Ovary (tissue), 9 donors: ENCODE results near the gene GCG. TPM values are rescaled to one million over a fixed set of nuclear protein-coding genes. Genes with fewer than 3 reads are reported as not detected.

Experiments
- DNase-seq, 5 donors: peaks; one replicate each; pipeline ENCODE4 v3.0.0-alpha.2; 2019 to 2020
- H3K27ac ChIP-seq, 2 donors: fragments of 200-600 bp; one replicate each; pipeline versions ENCODE4 v1.5.1 to v1.8.0; 2019 to 2022
- H3K27me3 ChIP-seq: fragments of 200-600 bp; one replicate; pipeline ENCODE4 v1.8.0; 2022
- H3K36me3 ChIP-seq: fragments of 200-600 bp; sonication (generic); one replicate; pipeline ENCODE4 v1.5.1; 2019
- H3K4me1 ChIP-seq: one replicate; pipeline ENCODE4 v1.8.1; 2013; ENCODE audit warnings: mild to moderate bottlenecking, moderate library complexity; ENCODE audit not compliant: insufficient read depth
- H3K4me3 ChIP-seq: fragments of 200-600 bp; sonication (generic); one replicate; pipeline ENCODE4 v1.5.1; 2017
- H3K9me3 ChIP-seq, 2 donors: fragments of 200-600 bp in 1 of 2; sonication (generic) in 1 of 2; one replicate each; pipeline versions ENCODE4 v1.5.1 to v1.8.1; 2013 to 2019; ENCODE audit warnings: mild to moderate bottlenecking in 1 of 2, moderate library complexity in 1 of 2
- EP300 ChIP-seq: sonication (generic); formaldehyde crosslinking; IDR thresholded peaks from one replicate; pipeline ENCODE4 v1.6.1; 2017; ENCODE audit warnings: antibody characterized with exemption
- POLR2A ChIP-seq: fragments of 450-650 bp; IDR thresholded peaks from one replicate; pipeline ENCODE4 v1.6.1; 2017; ENCODE audit warnings: antibody characterized with exemption, mild to moderate bottlenecking, moderate library complexity
- WGBS, 3 donors: extraction: QIAGEN DNeasy Blood & Tissue Kit in 1 of 3; methylation state at CpG; one replicate each; pipeline versions ENCODE4 v1.1.5 to v1.1.7; 2013 to 2017; 5-methylcytosine and 5-hydroxymethylcytosine counted together
- intact Hi-C, 4 donors: fragments of 100-400 bp; cut with DNase I; formaldehyde crosslinking; loops; one replicate each; pipeline versions ENCODE4 v1.11.0 to v1.15.1; 2022 to 2023
- polyA plus RNA-seq, 2 donors: library from polyadenylated mRNA; stranded (reverse); fragments of 200-250 nt in 1 of 2; fragments of 350-450 nt in 1 of 2; fragmentation: Illumina TruSeq in 1 of 2; extraction: RNeasy Lipid Tissue Mini Kit (QIAGEN cat#74804) in 1 of 2; gene quantifications; one replicate each; pipeline ENCODE4 v1.2.3, GENCODE V29; 2013 to 2014
- total RNA-seq, 7 donors: library from RNA; depleted of rRNA in 2 of 7; stranded (reverse); fragments of >200 nt in 2 of 7; fragmentation: NEBNext Ultra II Directional in 3 of 7; extraction: Animal tissue kit (Norgen Biotek cat#: 25700) in 3 of 7; gene quantifications; one replicate each; pipeline versions ENCODE4 v1.1.0 to v1.2.4, GENCODE V29; 2016 to 2023
- TF ChIP-seq, protein P1 (sequence below), 3 donors: fragments of 450-650 bp in 2 of 3; fragments of 200-600 bp in 1 of 3; IDR thresholded peaks; one replicate each; pipeline versions ENCODE4 v1.5.1 to v1.8.0; 2016 to 2022; ENCODE audit warnings: antibody characterized with exemption in 3 of 3, mild to moderate bottlenecking in 1 of 3
- donor health status: DM: no; HTN: no; CAD: no; lungs with moderate emphysema.
- donor health status: DM: no; HTN: no; CAD: no.
- donor health status: Bipolar disorder and iron deficiency.
- donor health status: DM: yes; HTN: yes; CAD: no.
- donor health status: DM: no; HTN: no; CAD: no.
- donor health status: DM: yes; HTN: yes; CAD: no.

GCG gene
- total and polyA plus RNA-seq, 9 donors: 0.23 to 0.24 TPM; not detected in 7

DNA sequence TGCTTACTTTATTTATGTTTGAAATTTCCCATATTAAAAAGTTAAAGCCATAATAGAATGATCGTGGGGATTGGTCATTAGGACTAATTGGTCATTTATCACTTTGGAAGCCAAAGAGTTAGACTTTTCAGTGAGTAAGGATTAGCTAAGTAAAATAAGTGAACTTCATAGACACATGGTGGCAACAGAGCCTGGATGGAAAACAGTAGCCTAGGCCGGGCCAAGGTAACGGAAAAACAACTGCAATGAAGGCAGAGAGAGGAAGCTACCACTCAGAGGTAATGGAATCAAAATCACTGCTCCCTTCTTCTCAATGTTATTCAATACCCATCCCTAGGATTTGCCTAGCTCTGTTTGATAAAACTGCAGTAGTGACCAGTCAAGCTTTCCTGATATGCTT is 4.1 kb upstream of the GCG start:
- Histone ChIP-seq H3K4me1 (no peaks in the 10 kb centered on the region), H3K4me3 (no peak overlapping the region), H3K9me3 (no peaks in the 10 kb centered on the region), H3K27me3 (no peaks in the 10 kb centered on the region), H3K36me3 (no peaks in the 10 kb centered on the region), H3K27ac (no peak overlapping the region)
- intact Hi-C loops: no loop called here
- 68 to 75% (median 70%) methylated on average over 3 of the region's 3 CpGs for WGBS, 3 donors
- no peak for TF ChIP-seq POLR2A
- DNase-seq: no peak

DNA sequence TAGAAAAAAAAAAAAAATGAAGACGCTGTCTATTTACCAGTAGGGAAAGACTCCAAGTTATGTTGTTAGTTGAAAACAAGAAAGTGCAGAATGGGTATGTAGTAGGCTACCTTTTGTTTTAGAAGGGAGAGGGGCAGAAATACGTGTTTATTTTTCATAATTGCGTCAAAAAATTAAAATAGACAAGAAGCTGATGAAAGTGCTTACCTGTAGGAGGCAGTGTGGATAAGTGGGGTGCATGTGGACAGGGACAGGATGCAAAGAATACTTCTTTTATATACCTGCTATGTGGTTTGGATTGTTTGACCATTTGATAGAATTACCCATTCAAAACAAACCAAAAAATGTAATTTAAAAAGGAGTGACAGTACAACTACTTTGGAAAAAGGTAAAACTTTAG is 3.0 kb upstream of the GCG start:
- no peak overlapping the region for H3K4me3 ChIP-seq
- DNase-seq: no peak
- no peaks in the 10 kb centered on the region for H3K27me3 ChIP-seq
- WGBS, 3 donors: 55 to 89% (median 79%) methylated on average over 3 of the region's 3 CpGs
- H3K4me1 ChIP-seq: no peaks in the 10 kb centered on the region
- no peaks in the 10 kb centered on the region for H3K9me3 ChIP-seq
- H3K27ac ChIP-seq: no peak overlapping the region
- TF ChIP-seq, protein P1, sequence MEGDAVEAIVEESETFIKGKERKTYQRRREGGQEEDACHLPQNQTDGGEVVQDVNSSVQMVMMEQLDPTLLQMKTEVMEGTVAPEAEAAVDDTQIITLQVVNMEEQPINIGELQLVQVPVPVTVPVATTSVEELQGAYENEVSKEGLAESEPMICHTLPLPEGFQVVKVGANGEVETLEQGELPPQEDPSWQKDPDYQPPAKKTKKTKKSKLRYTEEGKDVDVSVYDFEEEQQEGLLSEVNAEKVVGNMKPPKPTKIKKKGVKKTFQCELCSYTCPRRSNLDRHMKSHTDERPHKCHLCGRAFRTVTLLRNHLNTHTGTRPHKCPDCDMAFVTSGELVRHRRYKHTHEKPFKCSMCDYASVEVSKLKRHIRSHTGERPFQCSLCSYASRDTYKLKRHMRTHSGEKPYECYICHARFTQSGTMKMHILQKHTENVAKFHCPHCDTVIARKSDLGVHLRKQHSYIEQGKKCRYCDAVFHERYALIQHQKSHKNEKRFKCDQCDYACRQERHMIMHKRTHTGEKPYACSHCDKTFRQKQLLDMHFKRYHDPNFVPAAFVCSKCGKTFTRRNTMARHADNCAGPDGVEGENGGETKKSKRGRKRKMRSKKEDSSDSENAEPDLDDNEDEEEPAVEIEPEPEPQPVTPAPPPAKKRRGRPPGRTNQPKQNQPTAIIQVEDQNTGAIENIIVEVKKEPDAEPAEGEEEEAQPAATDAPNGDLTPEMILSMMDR (IDR thresholded peaks at IDR 0.05): no peak
- TF ChIP-seq EP300 (no peak), POLR2A (no peak)
- intact Hi-C loops: no loop called here
- no peaks in the 10 kb centered on the region for H3K36me3 ChIP-seq

DNA sequence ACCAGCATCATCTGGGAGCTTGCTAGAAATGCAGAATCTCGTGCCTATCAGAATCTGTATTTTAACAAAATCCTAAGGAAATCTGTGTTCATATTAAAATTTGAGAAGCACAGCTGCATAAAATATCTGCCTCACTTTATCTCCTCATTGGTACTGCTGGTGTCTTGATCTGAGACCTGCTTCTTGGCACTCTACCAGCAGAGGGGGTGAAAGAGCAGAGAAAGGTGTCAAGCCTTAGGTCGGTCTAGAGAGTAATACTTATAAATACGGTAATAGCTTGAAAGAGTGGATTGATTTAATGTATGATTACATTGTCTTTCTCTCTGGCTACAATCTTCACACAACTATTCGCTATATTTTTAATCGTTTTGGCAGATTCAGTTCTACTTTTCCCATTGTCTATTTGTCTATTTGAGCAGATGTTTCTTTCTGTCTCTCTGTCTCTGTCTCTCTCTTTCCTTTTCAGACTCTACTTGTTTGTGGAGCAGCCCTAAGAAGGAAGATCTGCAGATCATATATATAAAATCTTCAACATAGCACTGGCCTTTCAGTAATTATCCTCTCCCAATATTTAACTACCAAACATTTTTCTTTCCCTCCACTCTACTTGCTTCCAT is 1.7 kb upstream of the GCG start:
- Histone ChIP-seq H3K4me1 (no peaks in the 10 kb centered on the region), H3K36me3 (no peaks in the 10 kb centered on the region), H3K27me3 (no peaks in the 10 kb centered on the region), H3K9me3 (no peaks in the 10 kb centered on the region), H3K4me3 (no peak overlapping the region), H3K27ac (no peak overlapping the region)
- DNase-seq: no peak
- 19 to 28% (median 27%) methylated on average over 5 of the region's 5 CpGs for WGBS, 3 donors
- intact Hi-C loops: no loop called here
- TF ChIP-seq POLR2A: no peak

DNA sequence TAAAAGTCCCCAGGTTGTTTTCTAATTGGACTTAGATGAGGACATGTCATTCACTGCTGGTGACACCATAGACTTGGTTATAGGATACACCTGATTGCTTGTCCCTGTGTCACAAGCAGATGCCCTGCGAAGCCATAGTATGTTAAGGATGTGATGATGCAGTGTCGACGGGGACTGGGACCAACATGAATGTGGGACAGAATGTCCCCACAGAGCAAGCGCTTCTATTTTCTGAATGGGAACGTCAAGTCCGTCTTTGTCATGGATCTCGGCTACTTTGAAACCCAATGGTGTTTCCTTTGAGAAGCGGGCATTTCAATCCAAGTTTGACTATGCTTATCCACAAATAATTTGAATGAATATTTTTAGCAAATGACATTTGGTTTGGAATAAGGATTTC is 2.1 kb downstream of the GCG start:
- intact Hi-C loops: no loop called here

DNA sequence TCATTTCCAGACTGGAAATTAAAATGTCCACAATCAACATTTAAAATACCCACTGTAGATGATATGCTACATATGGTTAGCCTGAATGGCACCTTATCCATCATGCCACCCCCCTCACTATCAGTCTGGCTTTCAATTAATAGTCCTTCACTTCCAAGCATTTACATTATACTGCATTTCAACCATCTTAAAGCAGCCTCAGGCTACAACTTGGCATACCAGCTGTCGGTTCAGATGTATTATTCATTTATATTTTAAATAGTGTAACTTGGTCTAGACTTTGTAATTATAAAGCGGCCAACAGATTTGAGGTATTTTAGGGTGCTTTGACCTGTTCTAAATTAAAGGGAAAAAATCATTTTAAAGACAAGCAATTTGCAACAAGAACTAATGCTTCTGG is 2.6 kb downstream of the GCG start:
- DNase-seq: no peak
- intact Hi-C loops: no loop called here
- TF ChIP-seq, protein P1 (IDR thresholded peaks at IDR 0.05): no peak
- TF ChIP-seq EP300 (no peak), POLR2A (no peak)
- WGBS, 3 donors: 85 to 89% (median 86%) methylated on average over 2 of the region's 2 CpGs
- Histone ChIP-seq H3K27me3 (no peaks in the 10 kb centered on the region), H3K27ac (no peak overlapping the region), H3K4me3 (no peak overlapping the region), H3K9me3 (no peaks in the 10 kb centered on the region), H3K4me1 (no peaks in the 10 kb centered on the region), H3K36me3 (no peaks in the 10 kb centered on the region)

More for the DNA sequence above, 2.1 kb downstream of the GCG start:
- 88 to 93% (median 91%) methylated on average over 8 of the region's 8 CpGs for WGBS, 3 donors
- Histone ChIP-seq H3K27ac (no peak overlapping the region), H3K36me3 (no peaks in the 10 kb centered on the region), H3K4me3 (no peak overlapping the region), H3K4me1 (no peaks in the 10 kb centered on the region), H3K9me3 (no peaks in the 10 kb centered on the region), H3K27me3 (no peaks in the 10 kb centered on the region)
- no peak for DNase-seq
- TF ChIP-seq, protein P1 (IDR thresholded peaks at IDR 0.05): no peak
- TF ChIP-seq POLR2A (no peak), EP300 (no peak)
